ENCODE results near the gene CBFA2T3. TPM values are rescaled to one million over a fixed set of nuclear protein-coding genes. Genes with fewer than 3 reads are reported as not detected.

CBFA2T3 gene
- total and polyA plus RNA-seq, 9 donors, result 0.53 to 2.8 (median 1.2) TPM; not detected in 1

GRCh38 chr16:88979353-88980015, 2.5 kb upstream of the CBFA2T3 start:
- intact Hi-C loops (cut with DNase I), result no loop called here
- peaks cover 5% of the 10 kb centered on the region for H3K4me1 ChIP-seq (ENCODE audit: insufficient read depth)
- no peak for DNase-seq
- no peak for TF ChIP-seq POLR2A (IDR thresholded peaks at IDR 0.05)
- H3K36me3 ChIP-seq, result no peaks in the 10 kb centered on the region
- no peaks in the 10 kb centered on the region for H3K27me3 ChIP-seq
- no peaks in the 10 kb centered on the region for H3K9me3 ChIP-seq
- no peak overlapping the region for H3K4me3 ChIP-seq
- WGBS, 3 donors, result 86 to 95% (median 87%) methylated on average over 3 of the region's 3 CpGs
- H3K27ac ChIP-seq, result no peak overlapping the region

GRCh38 chr16:88978608-88979346, 1.8 kb upstream of the CBFA2T3 start:
- 76 to 83% (median 79%) methylated on average over 17 to 21 of the region's 21 CpGs for WGBS, 3 donors
- H3K27ac ChIP-seq, result no peak overlapping the region

DNA sequence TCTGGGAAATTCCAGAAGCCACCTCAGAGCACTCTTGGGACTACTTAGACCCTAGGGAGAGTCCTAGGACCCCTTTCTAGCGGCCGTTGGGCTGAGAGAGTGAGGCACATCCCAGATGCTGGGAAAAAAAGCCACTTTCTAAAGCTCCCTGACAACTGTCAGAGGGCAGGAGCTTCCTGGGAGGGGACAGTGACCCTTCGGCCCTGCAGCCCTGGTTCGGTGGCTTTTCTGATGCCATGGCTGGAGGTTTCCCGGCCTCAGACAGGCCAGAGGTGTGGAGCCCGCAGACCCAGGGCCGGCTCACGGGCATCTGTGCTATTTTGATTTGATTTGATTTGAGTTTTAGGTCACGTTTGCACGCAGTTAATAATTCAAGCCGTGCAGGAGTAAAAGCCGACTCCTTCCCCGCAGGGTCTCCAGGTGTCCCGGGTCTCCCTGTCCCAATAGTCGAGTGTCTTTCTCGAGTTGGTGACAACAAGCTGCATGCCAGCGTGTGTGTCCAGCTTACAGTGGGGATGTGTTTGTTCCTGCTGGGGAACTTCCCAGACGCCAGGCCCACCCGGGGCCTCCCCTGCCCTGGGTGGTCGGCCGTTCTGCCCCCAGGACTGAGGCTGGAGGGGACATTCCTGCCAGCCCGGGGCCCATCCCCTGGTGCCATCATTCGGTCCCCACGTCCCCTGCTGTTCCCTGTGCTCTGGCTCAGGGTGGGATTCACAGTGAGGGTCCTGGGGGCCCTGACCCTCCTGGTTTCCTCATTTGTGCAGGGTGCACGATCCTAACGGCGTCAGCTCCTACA, 1.0 kb upstream of the CBFA2T3 start:
- WGBS, 3 donors, result 87 to 91% (median 91%) methylated on average over 27 of the region's 27 CpGs
- no peaks in the 10 kb centered on the region for H3K27me3 ChIP-seq
- no peak for DNase-seq
- no peak overlapping the region for H3K4me3 ChIP-seq
- no peaks in the 10 kb centered on the region for H3K9me3 ChIP-seq
- intact Hi-C loops (cut with DNase I), result no loop called here
- TF ChIP-seq CTCF (IDR thresholded peaks at IDR 0.05) (no peak), POLR2A (IDR thresholded peaks at IDR 0.05) (no peak), EP300 (IDR thresholded peaks at IDR 0.05) (no peak)
- H3K36me3 ChIP-seq, result no peaks in the 10 kb centered on the region
- peaks cover 5% of the 10 kb centered on the region for H3K4me1 ChIP-seq (ENCODE audit: insufficient read depth)
- no peak overlapping the region for H3K27ac ChIP-seq

More at GRCh38 chr16:88978608-88979346, 1.8 kb upstream of the CBFA2T3 start:
- Histone ChIP-seq H3K4me1 (ENCODE audit: insufficient read depth) (peaks cover 5% of the 10 kb centered on the region), H3K36me3 (no peaks in the 10 kb centered on the region), H3K9me3 (no peaks in the 10 kb centered on the region), H3K27me3 (no peaks in the 10 kb centered on the region), H3K4me3 (no peak overlapping the region)
- TF ChIP-seq CTCF (IDR thresholded peaks at IDR 0.05), result no peak
- TF ChIP-seq POLR2A (IDR thresholded peaks at IDR 0.05), result no peak
- TF ChIP-seq EP300 (IDR thresholded peaks at IDR 0.05), result no peak
- no peak for DNase-seq
- intact Hi-C loops (cut with DNase I), result no loop called here

DNA sequence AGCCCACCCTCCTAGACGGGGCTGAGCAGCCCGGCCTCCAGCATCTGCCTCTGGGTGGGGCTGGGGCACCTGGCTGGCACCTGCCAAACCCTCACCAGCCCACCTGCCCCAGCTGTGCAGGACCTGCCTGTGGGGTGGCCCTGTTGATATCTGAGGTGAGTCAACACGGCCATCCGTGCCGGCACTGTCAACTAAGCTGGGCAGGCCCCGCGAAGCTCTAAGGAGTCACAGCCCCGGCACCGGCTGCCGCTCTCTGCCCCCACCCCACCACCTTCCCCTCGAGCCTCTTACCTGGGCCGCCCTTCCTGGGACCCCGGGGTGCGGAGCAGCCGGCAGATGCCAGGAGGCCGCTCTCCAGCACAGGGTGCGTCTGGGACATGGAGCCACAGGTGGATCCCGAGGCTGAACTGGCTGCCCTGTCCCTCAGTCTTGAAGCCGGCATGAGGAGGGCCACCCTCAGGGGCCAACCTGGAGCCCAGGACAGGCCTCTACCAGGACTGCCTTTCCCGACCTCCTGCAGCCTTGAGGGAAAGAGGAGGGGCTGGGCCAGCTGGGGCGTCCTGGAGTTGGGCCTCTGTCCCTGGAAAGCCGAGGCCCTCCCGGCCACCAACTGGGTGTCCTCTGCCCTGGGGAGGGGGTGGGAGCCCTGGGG, 515 bp downstream of the CBFA2T3 start:
- H3K9me3 ChIP-seq, result no peaks in the 10 kb centered on the region
- H3K4me1 ChIP-seq (ENCODE audit: insufficient read depth), result peaks cover 5% of the 10 kb centered on the region
- no peaks in the 10 kb centered on the region for H3K27me3 ChIP-seq
- no peak overlapping the region for H3K4me3 ChIP-seq
- intact Hi-C loops (cut with DNase I), result no loop called here
- no peaks in the 10 kb centered on the region for H3K36me3 ChIP-seq
- no peak for TF ChIP-seq POLR2A (IDR thresholded peaks at IDR 0.05)
- no peak for TF ChIP-seq EP300 (IDR thresholded peaks at IDR 0.05)
- no peak for TF ChIP-seq CTCF (IDR thresholded peaks at IDR 0.05)
- DNase-seq, result no peak
- WGBS, 3 donors, result 59 to 71% (median 67%) methylated on average over 15 to 23 of the region's 23 CpGs
- no peak overlapping the region for H3K27ac ChIP-seq
